A549 treated with DMSO at 1 μM for 4 hours (cell line): Measurements from ENCODE around the gene IZUMO4. TPM values are rescaled to one million over a fixed set of nuclear protein-coding genes. Genes with fewer than 3 reads are reported as not detected.

ENCODE experiments used
- total RNA-seq: library from RNA; stranded (reverse); fragments of 200-300 nt; extraction: Qiagen RNA extraction; gene quantifications from 5 replicates; pipeline ENCODE4 v1.2.3, GENCODE V29; 2022; ENCODE audit warnings: low read depth

IZUMO4 gene
- total RNA-seq: 0.37 to 0.75 TPM (median 0.47 TPM) in 5 replicates

GRCh38 chr19:2096480-2097202 lies at the start of gene IZUMO4:
IZUMO4 (plus strand) TSS chr19:2096915; CDS start chr19:2096946, 31 bp downstream.

DNA sequence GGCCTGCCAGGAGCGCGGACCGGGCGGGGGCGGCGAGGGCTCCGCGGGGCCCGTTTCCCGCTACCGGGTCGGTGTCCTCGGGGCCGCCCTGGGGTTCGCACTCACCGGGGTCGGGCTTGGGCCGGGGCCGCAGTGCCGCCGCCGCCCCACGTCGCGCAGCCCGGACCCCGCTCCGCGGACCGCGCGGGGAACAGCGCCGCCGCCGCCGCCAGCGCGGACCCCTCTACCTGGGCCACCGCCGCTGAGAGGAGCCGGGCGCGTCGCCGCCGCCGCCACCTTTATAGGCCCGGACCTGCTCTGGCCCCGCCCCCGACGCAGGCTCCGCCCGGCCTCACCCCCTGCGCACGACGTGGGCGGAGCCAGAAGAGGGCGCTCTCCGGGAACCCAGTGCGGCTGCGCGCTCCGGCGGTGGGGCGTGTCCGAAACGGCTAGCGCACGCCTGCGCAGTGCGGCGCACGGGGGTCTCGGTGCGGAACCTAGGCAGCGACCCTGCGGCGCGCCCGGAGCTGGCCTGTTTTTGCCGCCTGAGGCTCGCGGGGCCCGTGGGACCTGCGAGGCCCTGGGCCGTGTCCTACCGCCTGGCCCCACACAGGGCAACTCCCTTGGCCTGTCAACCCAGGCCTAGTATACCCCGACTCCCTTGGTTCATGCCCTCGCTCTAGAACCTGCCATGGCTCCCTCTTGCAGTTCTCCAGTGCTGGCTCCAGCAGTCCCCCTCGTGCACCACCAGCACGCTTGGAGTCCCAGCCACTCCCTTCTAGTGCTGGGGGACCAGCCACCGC lies 45.5 kb upstream of the IZUMO4 start, which contains the start of gene MKNK2:
TSS of gene MKNK2 (minus strand) at position 254 of the 782 bp plus-strand sequence. CDS start 393 bp downstream, outside the sequence.

DNA sequence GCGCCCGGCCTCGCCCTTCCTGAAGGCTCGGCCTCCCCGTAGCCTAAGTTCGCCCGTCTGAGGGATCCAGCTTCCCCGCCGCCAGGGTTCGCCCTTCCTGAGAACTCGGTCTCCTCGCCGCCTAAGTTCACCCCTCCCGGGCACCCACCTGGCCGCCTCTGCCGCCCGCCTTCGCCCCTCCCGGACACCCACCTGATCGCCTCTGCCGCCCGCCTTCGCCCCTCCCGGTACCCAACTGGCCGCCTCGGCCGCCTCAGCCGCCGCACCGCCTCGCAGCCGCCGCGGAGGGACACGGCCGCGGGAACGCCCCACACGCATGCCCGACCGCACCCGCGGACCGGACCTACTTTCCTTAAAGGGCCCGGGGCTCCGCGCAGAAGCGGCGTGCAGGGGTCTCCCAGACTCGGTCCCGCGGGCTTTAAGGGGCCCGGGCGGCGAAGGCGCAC lies 658 bp upstream of the IZUMO4 start, which contains the start of gene MOB3A:
TSS of gene MOB3A (minus strand) at position 293 of the 446 bp plus-strand sequence. CDS start 17,766 bp downstream, outside the sequence.

Other genes with a start within 250 kb of the IZUMO4 start
- gene REXO1, start 248.4 kb upstream of the IZUMO4 start, total RNA-seq: 16.8 to 22.0 TPM (median 19.8 TPM) in 5 replicates
- gene KLF16, start 233.3 kb upstream of the IZUMO4 start, total RNA-seq: 19.6 to 30.3 TPM (median 21.6 TPM) in 5 replicates
- 19.7 to 38.6 TPM (median 32.7 TPM) in 5 replicates for gene ABHD17A, start 211.4 kb upstream of the IZUMO4 start, total RNA-seq
- 2.6 to 7.2 TPM (median 5.1 TPM) in 5 replicates for gene ADAT3, start 191.5 kb upstream of the IZUMO4 start, total RNA-seq
- gene SCAMP4, start 191.5 kb upstream of the IZUMO4 start, total RNA-seq: 47.3 to 69.9 TPM (median 54.0 TPM) in 5 replicates
- gene CSNK1G2, start 155.7 kb upstream of the IZUMO4 start, total RNA-seq: 34.5 to 49.3 TPM (median 42.9 TPM) in 5 replicates
- 31.4 to 48.8 TPM (median 37.4 TPM) in 5 replicates for gene BTBD2, start 81.2 kb upstream of the IZUMO4 start, total RNA-seq
- 30.2 to 55.5 TPM (median 51.8 TPM) in 5 replicates for gene MKNK2, start 45.7 kb upstream of the IZUMO4 start, total RNA-seq
- gene MOB3A, start 589 bp upstream of the IZUMO4 start, total RNA-seq: 8.5 to 12.8 TPM (median 10.9 TPM) in 5 replicates
- gene AP3D1, start 54.7 kb downstream of the IZUMO4 start, total RNA-seq: 65.8 to 82.7 TPM (median 78.4 TPM) in 5 replicates
- gene DOT1L, start 67.0 kb downstream of the IZUMO4 start, total RNA-seq: 16.3 to 19.2 TPM (median 16.9 TPM) in 5 replicates
- 37.5 to 49.5 TPM (median 47.4 TPM) in 5 replicates for gene PLEKHJ1, start 139.4 kb downstream of the IZUMO4 start, total RNA-seq
- 57.3 to 75.2 TPM (median 68.3 TPM) in 5 replicates for gene SF3A2, start 139.9 kb downstream of the IZUMO4 start, total RNA-seq
- gene AMH, start 152.4 kb downstream of the IZUMO4 start, total RNA-seq: 9.5 to 25.2 TPM (median 16.0 TPM) in 5 replicates
- 0.61 to 1.3 TPM (median 0.74 TPM) in 5 replicates for gene JSRP1, start 159.5 kb downstream of the IZUMO4 start, total RNA-seq
- gene PEAK3, start 185.3 kb downstream of the IZUMO4 start, total RNA-seq: not detected in 5 replicates
- not detected in 5 replicates for gene LINGO3, start 211.2 kb downstream of the IZUMO4 start, total RNA-seq
- gene LSM7, start 231.7 kb downstream of the IZUMO4 start, total RNA-seq: 127 to 156 TPM (median 143 TPM) in 5 replicates
- gene SPPL2B, start 231.8 kb downstream of the IZUMO4 start, total RNA-seq: 14.4 to 23.9 TPM (median 20.3 TPM) in 5 replicates